HG03025 (cell line): ENCODE measurements around the gene PSME1.

ENCODE experiments used
- ATAC-seq: cut with Tn5 transposase; IDR thresholded peaks from one replicate; pipeline ENCODE4 v1.9.1; 2021; ENCODE audit warnings: mild to moderate bottlenecking, moderate library complexity; ENCODE audit not compliant: unreplicated experiment, low FRiP score

The PSME1 gene

GRCh38 chr14:24164518-24164991 lies 28.6 kb downstream of the PSME1 start:
- no peak for ATAC-seq

DNA sequence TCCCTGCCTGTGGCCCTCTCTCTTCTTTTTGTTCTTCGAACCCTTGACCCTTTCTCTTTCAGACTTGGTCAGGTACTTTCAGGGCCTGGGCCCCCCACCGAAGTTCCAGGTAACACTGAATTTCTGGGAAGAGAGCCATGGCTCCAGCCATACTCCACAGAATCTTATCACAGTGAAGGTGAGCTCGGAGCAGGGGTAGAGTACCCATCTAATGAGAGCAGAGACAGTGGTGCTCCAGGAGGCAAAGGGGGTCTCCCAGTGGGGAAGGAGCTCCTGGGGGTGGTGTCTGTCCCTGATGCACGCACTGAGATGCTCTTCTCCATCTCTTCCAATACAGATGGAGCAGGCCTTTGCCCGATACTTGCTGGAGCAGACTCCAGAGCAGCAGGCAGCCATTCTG lies 29.8 kb downstream of the PSME1 start:
- ATAC-seq: no peak

DNA sequence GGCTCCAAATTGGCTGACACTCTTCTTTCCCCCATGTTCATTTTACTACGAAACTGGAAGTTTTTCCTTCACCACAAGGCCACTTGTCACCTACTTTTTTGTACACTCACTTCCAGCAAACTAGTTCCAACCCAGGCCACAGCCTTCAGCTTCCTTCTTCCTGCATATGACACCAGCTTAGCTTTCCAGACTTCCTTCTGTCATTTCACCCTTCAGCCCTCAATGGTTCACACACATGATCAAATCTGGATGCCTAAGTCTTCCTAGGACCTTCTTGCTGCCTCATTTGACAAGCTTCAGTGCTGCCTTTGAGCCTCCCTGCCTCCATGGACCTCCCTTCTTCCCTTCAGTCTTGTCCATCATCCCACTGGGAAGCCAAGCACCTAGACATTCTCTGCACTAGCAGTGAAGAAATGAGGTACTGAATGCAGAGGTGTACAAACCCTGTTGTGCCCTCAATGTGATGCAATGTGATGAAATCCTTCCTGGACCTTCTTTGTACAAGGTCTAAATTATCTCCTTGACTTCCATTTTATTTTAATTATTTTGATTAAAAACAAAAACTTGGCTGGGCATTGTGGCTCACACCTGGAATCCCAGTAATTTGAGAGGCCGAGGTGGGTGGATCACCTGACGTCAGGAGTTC lies 31.6 kb downstream of the PSME1 start:
- no peak for ATAC-seq

DNA sequence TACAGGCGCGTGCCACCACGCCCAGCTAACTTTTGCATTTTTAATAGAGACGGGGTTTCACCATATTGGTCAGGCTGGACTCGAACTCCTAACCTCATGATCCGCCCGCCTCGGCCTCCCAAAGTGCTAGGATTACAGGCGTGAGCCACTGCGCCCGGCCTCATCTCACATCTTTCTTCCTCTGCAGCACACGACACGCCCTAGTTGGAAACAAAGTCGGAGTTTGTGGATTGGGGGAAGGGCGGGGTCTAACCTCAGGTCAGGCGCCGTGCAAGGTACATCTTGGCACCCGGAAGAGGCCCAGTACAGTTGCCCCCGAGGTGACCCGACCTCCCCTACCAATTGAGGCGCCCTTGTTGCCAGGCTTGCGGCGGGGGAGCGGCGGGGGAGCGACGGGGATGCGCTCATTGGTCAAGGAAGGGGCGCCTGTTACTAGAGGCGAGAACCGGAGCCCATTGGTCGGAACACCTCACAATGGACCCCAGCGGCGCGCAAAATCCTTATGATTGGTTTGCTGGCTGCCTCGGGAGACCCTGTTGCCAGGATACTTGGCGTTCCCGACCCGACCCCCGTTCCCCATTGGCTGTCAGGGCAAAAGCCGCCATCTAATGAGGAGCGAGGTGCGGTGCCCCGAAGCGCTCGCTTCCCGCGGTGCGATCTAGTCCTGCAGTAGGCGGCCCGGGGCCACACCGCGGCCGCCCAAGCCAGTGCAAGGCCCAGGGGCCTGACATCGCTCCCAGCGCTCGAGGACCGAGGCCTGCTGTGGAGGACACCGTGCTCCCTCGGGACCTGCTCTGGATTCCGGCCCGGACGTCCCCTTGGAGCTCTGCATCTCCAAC lies 35.6 kb downstream of the PSME1 start, which contains the start of gene REC8:
Gene REC8, plus strand, starts transcription at position 659 of the 839 bp plus-strand sequence. CDS start 473 bp downstream, outside the sequence.
- ATAC-seq: peak; percentile 72

DNA sequence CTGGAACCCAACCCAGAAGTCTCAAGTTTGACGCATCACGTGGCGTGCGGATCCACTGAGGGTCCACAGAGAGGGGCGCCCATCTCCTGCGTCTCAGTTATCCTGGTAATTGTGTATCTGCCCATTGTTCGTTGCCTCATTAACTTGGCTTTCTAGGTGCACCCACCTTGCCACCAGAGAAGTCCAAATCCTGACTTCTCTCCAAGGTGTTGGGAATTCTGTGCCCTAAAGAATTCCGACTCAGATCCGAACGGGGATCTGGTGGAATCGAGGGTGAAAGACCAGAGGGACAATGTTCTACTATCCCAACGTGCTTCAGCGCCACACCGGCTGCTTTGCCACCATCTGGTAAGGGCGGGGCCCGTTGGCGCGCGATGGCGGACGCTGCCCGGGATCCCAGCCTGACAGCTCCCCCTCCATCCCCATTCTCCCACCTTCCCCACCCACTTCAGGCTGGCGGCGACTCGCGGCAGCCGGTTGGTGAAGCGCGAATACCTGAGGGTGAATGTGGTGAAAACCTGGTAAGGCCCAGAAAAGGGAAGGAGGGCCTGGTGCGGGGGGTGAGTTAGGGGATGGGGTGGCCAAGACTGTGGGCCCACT lies 36.4 kb downstream of the PSME1 start:
- no peak for ATAC-seq

DNA sequence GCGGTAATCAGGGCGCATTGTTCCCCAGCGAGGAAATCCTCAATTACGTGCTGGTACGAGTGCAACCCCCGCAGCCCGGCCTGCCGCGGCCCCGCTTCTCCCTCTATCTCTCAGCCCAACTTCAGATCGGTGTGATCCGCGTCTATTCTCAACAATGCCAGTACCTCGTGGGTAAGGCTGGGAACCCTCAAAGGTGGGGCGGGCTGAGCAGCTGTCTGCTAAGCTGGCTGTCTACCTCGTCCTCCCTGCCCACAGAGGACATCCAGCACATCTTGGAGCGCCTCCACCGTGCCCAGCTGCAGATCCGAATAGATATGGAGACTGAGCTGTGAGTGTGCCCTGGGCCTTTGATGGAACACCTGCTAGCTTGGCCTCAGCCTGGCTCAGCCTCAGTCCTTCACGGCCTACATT lies 36.9 kb downstream of the PSME1 start:
- ATAC-seq: no peak

GRCh38 chr14:24176599-24176998 lies 40.6 kb downstream of the PSME1 start:
- no peak for ATAC-seq

DNA sequence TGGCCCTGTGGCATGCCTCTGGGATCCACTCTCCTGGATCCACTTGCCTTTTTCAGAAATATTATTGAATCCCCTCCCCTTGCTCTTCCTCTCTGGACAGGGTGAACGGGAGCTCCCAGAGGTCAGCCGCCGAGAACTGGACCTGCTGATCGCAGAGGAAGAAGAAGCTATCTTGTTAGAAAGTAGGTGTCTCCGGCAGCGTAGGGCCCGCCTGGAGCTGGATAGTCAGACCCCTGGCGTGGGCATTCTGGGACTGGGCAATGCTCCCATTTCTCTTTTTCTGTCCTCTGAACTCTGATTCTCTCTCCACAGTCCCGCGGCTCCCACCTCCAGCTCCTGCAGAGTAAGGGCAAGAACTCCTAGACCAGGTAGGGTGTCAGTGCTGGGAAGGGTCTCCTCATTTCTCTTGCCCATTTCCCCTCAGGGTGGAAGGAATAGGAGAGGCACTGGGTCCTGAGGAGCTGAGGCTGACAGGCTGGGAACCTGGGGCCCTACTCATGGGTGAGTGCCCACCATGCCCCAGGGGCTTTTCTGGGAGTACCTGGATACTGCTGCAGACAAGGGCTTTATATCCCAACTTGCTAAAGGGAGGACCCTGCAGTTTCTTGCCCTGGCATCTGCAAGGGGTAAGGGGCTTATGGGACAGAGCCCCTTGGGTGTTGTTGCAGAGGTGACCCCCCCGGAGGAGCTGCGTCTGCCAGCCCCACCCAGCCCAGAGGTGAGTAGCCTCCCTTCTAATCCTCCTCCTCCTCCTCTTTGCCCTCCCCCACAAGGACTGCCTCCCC lies 41.2 kb downstream of the PSME1 start:
- no peak for ATAC-seq

DNA sequence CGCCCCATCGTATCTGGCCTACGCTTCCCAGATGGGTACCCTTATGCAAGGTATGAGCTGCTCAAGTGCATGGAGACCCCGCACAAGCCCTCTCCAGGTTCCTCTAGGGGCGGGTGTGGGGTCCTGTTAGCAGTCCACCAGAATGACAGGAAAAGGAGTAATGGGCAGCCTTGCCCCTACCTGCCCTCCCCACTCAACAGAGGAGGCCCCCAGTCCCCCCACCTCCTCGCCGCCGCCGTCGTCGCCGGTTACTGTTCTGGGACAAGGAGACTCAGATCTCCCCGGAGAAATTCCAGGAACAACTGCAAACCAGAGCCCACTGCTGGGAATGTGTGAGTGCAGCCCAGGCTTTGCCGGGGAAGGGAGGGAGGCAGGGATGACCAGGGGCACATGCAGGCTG lies 41.9 kb downstream of the PSME1 start:
- no peak for ATAC-seq

GRCh38 chr14:24178399-24179178 lies 42.6 kb downstream of the PSME1 start:
- ATAC-seq: no peak

DNA sequence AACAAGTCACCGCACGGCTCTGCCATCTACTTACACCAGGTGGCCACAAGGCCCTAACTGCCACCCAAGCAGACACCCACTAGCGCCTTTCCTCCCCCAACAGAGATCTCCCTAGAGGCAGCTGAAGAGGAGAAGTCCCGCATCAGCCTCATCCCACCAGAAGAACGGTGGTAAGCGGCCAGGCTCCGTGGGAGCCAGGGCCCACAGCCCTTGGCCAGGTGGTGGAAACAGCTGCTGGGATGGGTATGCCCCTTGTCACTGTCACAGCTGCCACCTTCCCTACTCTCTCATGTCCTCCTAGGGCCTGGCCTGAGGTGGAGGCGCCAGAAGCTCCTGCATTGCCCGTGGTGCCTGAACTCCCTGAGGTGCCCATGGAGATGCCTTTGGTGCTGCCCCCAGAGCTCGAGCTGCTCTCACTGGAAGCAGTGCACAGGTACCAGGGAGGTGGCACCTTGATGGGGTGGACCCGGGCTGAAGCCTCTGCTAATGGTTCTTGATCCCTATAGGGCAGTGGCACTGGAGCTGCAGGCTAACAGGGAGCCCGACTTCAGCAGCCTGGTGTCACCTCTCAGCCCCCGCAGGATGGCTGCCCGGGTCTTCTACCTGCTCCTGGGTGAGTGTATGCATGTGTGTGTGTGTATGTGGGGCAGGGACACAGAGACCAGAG lies 43.4 kb downstream of the PSME1 start:
- no peak for ATAC-seq

DNA sequence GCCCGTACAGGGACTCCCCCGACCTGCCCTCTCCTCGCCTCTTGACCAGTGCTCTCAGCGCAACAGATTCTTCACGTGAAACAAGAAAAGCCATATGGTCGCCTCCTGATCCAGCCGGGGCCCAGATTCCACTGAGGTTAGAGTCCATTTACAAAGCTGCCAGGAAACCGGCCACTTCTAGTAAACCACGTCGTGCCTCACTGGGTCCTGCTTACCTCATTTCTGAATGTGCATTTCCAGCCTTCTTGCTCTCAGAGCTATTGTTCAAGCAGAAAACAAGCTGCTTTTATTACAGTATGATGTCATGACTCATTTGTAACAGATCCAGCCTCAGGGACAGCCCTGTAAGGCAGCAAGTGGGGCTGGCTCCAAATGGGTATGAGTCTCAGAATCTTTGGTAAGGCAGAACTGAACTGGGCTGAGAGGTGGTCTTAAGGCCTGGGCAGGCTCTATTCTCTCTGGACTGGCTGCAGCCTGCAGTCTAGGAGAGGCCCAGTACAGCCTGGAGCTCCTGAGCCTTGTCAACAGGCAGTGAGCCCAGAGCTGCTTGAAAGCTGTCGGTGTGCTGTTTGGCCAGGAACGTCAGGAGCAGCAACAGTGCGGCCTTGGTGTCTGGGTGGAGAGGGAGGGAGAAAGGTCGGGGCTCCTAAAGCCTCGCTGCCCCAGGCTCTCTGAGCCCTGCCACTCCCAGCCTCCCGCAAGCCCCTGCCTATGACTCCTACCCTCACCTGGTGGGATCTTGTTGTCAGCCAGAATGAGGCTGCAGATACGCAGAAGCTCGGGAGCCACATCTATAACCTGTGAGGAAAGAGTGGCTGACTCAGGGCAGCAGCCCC lies 44.2 kb downstream of the PSME1 start:
- no peak for ATAC-seq

- ATAC-seq: no peak
These were observed 45.5 kb downstream of the PSME1 start for GRCh38 chr14:24181371-24182077.

DNA sequence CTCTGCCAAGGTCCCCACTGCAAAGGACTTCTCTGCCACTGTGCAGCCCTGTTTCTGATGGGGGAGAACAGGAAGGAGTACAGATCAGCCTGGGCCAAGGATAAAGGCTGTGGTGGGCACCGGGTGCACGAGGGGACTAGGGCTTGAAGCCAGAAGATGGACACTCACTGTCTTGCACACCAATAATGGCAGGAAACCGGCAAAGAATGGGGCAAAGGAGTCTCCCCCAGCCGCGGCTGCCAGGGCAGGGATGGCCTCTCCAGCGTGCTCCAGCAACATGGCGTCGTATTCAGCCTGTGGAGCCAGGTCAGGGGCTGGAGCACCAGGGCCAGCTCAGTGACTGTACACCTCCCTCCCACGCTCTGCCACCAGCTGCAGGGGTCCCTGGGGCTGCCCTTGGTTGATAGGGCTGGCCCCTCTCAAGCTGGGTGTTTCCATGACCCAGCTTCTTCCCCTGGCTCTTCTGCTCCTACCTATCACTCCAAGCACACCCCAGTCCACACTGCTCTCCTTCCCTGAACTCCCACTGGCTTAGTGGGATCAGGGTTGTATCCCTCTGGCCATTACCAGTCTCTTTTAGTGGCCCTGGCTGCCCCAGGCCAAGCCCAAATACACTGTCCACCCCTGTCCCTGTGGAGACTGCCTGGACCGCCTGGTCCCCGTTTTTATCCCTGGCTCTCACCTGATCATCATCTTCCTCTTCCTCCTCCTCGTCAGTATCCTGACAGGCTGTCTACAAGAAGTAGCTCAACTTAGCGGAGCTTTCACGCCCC lies 46.3 kb downstream of the PSME1 start:
- ATAC-seq: no peak

- ATAC-seq: no peak
These were observed 47.1 kb downstream of the PSME1 start for GRCh38 chr14:24183014-24183481.

DNA sequence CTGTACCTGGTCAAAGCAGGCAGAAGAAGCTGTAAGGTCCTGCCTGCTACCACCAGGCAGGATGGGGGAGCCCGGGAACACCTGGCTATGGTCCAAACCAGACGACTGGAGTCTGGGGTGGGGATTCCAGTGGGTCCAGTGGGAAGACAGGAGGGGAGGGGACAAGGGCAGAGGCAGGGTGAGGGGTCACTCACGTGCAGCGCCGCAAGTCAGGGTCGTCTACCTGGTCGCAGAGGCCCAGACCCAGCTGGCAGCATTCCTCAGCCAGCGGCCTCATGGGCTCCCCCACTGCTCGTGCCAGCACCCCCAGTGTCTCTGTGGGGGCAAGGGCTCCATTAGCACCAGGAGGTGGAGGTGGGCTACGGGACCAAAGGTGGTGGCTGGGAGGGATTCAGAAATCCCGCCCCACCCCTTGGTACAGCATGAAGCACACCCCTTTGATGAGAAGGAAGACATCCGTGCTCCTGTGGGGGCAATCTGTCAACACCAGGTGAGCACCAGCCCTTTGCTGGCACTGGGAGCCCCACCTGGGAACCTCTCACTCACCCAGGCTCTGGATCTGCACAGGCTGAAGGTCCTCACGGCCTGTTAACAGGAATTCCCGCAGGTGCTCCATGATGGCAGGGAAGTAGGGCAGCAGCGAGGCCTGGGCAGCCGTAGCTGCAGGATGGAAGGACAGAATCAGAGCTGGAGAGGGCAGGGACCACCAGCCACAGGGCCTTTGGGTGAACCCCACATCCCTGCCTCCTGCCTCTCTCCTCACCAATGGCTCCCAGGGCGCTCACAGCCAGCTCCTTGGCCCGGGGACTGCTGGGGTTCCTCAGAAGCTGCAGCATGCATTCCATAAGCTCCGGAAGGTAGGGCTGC lies 48.3 kb downstream of the PSME1 start:
- no peak for ATAC-seq
